GM19025 (cell line): Measurements from ENCODE around the gene TLE6.
"Not testable (repeated sequence)": the region's sequence is repeated elsewhere in the genome, so short reads cannot be mapped to it uniquely, and the experiment has no call there.

Source experiments
- ATAC-seq: cut with Tn5 transposase; IDR thresholded peaks from one replicate; pipeline ENCODE4 v1.9.1; 2021; ENCODE audit warnings: mild to moderate bottlenecking, low read depth, moderate library complexity; ENCODE audit not compliant: unreplicated experiment

The TLE6 gene

GRCh38 chr19:2977001-2977745, at the start of gene TLE6:
Gene TLE6, plus strand, starts transcription at chr19:2977564. Its CDS starts 670 bp downstream, at chr19:2978234.
- peak; percentile 97 for ATAC-seq

DNA sequence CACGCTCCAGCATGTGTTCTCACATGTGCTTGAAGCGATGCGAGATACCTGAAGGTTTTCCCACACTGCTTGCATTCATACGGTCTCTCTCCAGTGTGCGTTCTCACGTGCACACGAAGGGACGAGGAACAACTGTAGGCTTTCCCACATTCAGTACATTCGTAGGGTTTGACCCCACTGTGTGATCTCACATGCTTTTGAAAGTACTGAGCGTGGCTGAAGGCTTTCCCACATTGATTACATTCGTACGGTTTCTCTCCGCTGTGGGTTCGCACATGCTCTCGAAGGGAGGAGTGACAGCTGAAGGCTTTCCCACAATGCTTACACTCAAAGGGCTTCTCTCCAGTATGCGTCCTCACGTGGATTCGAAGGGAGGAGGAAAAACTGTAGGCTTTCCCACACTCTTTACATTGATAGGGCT, 43.9 kb upstream of the TLE6 start:
- no peak for ATAC-seq

GRCh38 chr19:2935863-2936262, 41.5 kb upstream of the TLE6 start:
- ATAC-seq = not testable (repeated sequence)

- ATAC-seq = no peak
Observed at GRCh38 chr19:2942928-2943640, 34.3 kb upstream of the TLE6 start.

DNA sequence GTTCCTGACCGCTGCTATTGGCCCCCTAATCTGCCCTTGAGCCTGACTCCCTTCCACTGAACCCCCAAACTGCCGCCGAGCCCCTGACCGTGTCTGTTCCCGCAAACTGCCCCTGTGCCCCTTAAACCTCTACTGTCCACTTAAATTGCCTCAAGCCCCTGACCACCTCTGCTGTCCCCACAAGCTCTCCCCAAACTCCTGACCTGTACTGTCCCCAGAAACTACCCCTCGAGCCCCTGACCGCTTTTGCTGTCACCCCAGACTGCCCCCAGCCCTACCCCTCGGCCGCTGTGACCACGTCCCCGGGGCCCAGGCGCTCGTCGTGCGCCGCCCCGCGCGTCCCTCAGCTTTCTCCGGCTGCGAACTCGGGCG, 33.0 kb upstream of the TLE6 start:
- ATAC-seq = peak; percentile 8

GRCh38 chr19:2944775-2945574, 32.4 kb upstream of the TLE6 start, which contains the start of gene ZNF77:
Gene ZNF77, minus strand, starts transcription at chr19:2944971. Its CDS starts 131 bp downstream, at chr19:2944840.
- ATAC-seq = peak; percentile 95

- no peak for ATAC-seq
Observed at GRCh38 chr19:2945575-2946184, 31.7 kb upstream of the TLE6 start.

- ATAC-seq = no peak
Observed at GRCh38 chr19:2949939-2950285, 27.5 kb upstream of the TLE6 start.

DNA sequence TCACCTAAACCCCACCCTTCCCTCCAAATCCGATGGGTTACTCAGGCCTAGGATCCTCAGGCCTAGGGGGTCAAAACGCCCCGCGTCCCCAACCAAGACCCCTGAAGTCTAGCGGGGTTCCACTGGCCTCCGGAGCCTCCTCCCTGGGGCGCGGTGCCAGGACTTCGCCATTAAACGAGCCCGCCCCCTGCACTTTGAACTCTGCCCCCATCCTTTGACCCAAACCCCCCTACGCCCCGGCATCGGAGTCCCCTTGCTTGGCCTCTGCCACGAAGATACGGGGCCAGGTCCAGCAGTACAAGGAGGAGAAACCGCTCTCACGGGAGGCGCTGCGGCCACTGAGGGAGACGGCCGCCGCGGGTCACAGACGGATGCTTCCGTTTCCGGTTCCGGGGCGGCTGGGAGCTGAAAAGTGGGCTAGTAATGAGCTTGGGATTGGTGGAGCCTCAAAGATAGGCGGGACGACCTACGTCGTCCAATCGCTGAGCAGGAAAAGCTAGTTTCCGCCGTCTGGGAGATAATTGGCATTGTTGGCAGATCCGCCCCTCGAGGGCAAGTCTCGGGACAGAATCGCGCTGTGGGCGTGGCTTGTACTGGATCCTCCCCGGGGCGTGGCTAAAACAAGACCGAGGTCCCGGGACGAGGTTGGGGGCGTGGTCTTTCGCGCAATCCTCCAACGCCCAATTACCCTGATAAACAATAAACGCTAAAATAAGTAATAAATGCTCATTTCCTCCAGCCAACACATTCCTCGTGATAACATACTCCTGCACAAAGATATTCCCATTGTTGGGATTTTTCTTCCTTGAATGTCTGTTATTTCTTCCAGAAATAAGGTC, 26.9 kb upstream of the TLE6 start:
- peak; percentile 95 for ATAC-seq

DNA sequence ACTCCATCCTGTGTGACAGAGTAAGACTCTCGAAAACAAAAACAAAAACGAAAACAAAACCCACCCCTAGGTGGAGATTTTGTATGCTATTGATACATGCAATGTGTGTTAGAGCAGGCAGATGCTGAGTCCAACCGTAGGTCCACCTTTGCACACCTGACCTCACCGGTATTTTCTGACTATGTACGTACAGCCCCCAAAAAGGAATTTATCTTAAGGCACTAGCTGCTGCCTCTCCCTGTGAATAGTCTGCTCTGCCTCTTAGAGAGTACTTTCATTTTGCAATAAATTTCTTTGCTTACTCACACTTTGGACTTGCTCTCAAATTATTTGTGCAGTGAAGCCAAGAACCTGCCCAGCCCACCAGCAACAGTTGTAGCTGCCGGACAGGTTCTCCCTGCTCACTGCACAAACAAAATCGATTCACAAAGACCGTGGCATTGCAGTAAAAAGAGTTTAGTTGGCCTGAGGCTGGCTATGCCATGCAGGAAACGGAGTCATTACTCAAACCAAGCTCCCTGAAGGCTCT, 24.3 kb upstream of the TLE6 start:
- no peak for ATAC-seq

- no peak for ATAC-seq
Observed at GRCh38 chr19:2957160-2957559, 20.2 kb upstream of the TLE6 start.

- no peak for ATAC-seq
Observed at GRCh38 chr19:2960120-2960519, 17.2 kb upstream of the TLE6 start.

- no peak for ATAC-seq
Observed at GRCh38 chr19:2962018-2962670, 15.2 kb upstream of the TLE6 start.

GRCh38 chr19:2963122-2963521, 14.2 kb upstream of the TLE6 start:
- ATAC-seq = no peak

GRCh38 chr19:2963631-2964030, 13.7 kb upstream of the TLE6 start:
- ATAC-seq = not testable (repeated sequence)

- no peak for ATAC-seq
Observed at GRCh38 chr19:2964874-2965273, 12.5 kb upstream of the TLE6 start.

DNA sequence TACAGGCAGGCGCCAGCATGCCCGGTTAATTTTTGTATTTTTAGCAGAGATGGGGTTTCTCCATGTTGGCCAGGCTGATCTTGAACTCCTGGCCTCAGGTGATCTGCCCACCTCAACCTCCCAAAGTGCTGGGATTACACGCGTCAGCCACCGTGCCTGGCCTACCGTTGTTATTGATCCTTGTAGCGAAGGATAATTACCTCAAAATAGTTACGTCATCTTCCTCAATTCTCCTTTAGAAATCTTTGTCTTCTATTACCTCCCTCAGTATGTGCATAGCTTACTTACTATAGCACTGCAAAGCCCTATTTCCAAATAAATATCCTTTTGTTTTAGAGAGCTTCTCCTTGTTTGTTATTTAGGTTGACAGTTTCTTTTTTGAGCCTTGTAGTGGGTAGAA, 9.4 kb upstream of the TLE6 start:
- ATAC-seq = no peak

GRCh38 chr19:2969104-2969504, 8.3 kb upstream of the TLE6 start:
- no peak for ATAC-seq

DNA sequence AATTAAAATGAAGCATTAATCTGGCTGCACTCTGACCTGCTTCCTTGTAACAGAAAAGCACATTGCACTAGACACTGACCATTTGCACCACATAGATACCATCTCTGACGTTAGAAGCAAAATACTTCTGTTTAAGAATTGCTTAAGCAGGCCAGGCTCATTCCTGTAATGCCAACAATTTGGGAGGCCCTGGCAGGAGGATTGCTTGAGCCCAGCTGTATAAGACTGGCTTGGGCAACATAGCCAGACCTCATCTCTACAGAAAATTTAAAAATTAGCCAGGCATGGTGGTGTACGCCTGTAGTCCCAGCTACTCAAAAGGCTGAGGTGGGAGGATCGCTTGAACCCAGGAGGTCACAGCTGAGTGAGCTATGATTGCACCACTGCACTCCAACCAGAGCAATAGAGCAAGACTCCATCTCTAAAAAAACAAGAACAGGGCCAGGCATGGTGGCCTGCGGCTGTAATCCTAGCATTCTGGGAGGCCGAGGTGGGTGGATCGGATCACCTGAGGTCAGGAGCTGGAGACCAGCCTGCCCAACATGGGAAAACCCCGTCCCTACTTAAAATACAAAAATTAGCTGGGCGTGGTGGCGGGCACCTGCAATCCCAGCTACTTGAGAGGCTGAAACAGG, 7.0 kb upstream of the TLE6 start:
- no peak for ATAC-seq
